ENCODE measurements around the gene CCDC102A. TPM values are rescaled to one million over a fixed set of nuclear protein-coding genes. Genes with fewer than 3 reads are reported as not detected.

Gene CCDC102A
- total RNA-seq, 1 donor from 2014 or later = 27.3 TPM

DNA sequence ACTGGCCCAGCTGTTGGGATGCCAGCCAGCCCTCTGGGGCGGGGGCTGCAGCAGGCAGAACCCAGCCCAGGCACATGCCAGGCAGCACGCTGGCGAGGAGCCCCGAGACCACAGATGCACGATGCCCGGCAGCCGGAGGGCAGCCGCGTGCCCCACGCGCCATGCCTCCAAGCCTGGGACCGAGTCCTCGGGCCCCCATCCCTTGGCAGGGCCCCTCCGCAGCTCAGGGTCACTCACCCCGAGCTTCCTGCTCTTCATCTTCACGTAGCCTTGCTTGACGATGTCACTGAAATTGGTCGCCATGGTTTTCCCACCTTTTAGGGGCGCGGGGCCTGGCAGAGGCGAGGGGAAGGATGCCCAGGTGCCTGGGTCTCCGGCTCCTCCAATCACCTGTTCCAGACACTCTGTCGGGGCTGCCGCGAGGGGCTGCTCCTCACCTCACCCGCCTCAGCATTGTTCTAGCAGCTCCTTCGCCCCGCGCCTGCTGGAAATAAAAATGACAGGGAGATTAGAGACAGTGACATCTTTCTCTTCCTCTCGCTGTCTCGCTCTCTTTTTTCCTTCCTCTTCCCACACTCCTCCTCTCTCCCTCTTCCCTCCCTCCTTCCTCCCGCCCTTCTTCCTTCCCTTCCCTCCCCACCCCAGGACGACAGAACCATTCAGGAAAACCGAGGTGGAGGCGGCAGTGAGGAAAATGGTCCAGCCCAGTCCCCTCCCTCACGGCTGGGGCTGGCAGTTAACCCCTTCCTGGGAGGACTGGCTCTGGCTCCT lies 57.0 kb downstream of the CCDC102A start:
- peak; percentile 48 for DNase-seq (ENCODE audit: low read depth)

DNA sequence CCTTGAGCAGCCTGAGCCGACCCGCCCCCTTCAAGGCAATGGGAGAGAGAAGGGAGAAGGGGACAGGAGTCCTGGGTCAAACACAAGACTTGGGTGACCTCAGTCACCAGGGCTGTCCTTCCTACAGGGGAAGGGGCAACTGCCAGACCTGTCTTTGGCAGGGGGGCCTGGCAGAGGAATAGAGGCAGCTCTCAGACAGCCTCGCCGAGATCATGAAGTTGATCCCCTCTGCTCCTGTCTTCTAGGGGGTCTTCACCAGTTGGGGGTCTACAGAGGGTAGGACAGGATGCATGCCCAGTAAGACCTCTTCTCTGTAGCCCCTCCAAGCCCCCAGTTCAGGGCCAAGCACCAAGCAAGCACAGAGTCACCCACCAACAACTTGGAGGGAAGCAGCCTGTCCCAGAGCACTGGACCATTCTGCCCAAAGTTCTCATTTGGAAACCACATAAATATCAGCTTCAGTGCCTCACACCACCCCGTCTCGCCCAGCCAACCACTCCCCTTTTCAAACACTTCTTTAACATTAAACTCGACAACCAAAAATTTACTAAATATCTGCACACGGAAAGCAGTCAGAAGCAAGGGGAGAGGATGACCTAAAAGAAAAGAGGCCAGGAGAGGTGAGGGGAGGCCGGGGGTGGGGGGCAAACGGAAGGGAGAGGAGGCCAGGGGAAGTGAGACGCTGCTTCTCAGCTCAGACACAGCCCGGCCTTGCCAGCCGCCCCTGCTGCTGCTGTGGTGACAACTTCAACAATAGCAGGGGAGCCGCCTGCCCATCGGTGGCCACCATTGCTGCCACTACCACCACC lies 57.8 kb downstream of the CCDC102A start:
- DNase-seq (ENCODE audit: low read depth) = no peak

DNA sequence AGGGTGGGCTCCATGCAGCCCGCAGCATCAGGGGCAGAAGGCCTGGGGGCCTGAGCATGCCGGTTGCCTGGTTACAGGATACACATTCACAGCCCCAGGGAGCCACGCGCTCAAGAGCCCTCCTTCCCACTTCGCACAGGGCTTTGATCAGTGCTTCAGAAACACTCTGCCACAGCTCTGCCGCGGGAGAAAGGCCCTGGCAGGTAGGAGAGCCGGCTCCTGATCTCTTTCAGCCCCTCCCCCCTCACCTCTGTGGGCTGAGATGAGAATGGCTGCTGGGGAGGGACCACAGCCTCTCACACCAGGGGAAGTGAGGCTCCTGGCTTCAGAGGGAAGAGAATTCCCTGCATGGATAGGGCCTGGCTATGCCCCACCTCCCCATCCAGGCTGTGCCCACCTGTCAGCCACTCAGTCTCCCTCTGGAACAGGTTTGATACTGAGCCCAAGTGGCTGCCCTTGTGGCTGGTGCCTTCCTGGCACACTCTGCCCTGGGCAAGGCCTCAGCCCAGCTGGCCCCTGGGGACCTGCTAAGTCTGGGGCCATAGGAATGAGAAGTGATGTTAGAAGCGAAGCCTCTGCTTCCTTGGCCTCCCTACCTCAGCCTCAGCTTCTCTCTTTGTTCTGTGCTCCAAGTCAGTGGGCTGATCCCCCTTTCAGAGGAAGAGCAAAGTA lies 58.7 kb downstream of the CCDC102A start:
- DNase-seq (ENCODE audit: low read depth) = no peak

DNA sequence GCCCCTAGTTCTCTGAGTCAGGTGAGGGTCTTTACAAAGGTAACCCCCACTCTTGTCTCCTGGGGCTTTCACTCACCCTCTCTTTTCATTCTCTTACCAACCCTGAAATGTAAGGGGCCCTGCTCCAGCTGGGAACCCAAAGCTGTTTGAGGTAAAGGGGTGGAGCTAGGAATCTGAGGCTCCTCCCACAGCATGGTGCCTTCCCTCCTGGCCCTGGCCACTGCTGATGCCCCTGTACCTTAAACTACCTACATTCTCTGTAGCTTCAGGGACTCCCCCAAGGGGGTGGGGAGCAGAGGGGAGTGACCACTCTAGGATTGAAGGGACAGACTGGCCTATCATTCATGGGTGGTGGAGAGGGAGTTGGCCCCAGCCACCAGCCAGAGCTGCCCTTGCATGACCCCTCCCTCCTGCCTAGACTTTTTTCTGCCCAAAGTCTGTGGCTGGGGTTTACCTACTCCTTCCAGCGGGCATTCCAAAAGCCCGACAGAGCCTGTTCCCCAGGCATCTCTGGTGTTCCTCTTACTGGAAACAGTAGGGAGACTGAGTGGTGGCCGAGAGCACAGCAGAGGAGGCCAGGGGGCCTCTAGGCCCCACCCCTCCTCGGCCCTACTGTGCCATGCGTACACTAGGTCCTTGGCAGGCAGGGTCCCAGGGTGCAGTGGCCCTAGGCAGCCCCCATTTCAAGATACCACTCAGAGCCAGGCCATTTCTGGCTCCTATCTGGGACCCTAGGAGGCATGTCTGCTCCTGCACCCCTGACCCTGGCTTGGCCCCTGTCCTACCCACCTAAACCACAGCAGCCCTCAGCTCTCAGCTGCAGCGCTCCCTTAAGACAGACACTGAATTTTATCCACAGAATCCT lies 59.6 kb downstream of the CCDC102A start:
- DNase-seq (ENCODE audit: low read depth) = no peak

DNA sequence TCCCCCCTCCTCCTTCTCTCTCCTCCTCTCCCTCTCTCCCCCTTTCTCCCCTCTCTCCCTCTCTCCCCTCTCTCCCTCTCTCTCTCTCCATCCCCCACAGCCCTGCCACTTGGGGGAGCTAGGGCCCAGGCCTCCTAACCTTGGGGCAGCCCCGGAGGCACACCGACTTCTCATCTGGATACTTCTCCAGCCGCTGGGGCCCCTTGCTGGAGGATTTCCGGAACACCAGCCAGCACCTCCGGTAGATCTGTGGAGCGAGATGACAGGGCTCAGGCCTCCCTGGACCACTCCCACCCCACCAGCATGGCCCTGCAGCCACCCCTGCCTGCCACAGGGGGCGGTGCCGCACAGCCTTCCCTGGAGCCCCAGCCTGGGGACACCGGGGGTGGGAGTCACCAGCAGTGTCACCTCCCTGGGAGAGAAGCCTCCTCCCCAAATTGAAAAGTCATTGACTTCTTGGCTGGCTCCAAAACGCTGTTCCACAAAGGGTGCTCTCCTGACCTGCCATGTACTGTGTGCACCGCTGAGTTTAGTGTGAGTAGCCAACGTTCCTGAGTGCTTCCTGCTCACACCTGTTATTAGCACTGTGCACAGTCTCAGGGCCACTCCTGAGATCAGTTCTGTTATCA lies 60.5 kb downstream of the CCDC102A start:
- no peak for DNase-seq (ENCODE audit: low read depth)

DNA sequence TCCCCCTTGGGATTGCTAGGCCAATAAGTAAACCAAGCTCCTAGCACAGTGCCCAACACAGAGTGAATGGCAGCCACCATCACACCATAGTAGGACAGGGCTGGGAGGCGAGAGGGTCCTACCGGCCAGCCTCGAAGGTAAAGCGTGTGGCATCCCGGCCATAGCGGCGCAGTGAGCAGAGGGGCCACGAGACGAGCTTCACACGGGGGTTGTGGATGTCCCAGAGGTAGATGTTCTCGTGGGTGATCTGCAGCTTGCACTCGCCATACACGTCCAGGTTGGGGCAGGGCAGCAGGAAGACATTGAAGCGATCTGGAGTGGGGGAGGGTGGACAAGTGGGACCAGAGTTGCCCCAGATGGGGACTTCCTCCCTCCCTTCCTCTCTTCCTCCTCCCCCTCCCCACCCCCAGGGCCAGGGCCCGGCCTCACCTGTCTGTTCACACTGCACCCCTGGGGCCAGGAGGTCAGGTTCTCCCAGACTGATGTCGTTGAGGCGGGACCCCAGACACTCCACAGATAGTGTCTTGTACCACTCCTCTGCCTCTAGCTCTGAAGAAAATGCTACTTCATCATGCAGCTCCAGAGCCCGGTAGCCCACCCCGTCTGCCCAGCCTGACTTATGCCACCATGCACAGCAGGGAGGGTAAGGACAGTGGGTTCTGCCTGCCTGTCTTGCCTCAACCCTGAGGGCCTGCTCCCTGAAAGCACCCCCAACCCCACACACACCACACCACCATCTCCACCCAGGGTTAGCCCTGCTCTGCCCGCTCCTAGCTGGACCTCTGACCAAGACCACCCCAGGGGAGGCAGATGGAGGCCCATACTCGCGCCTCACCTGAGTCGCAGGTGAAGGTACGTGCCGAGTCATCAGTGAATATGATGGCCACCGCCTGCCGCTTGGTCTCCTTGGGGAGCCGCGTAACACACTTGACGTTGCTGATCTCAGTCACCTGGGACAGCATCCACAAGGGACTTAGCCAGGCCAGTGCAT lies 61.4 kb downstream of the CCDC102A start:
- DNase-seq (ENCODE audit: low read depth) = no peak

DNA sequence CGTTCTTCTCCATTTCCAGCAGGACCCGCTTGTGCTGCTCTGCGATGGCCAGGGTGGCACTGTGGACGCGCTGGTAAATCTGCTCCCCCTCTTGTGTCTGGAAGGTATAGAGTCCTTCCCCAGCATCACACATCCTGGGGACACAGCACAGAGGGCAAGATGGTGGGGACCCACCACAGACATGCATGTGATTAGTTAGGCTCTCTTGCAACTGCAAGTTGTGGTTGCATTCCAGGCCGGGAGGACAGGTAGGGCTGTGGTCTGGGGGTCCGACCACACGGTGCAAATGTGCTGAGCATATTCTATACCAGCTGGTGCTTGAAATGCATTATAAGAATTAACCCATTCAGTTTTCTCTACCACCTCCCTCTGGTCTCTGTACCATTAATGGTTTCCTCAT lies 62.5 kb downstream of the CCDC102A start:
- no peak for DNase-seq (ENCODE audit: low read depth)

DNA sequence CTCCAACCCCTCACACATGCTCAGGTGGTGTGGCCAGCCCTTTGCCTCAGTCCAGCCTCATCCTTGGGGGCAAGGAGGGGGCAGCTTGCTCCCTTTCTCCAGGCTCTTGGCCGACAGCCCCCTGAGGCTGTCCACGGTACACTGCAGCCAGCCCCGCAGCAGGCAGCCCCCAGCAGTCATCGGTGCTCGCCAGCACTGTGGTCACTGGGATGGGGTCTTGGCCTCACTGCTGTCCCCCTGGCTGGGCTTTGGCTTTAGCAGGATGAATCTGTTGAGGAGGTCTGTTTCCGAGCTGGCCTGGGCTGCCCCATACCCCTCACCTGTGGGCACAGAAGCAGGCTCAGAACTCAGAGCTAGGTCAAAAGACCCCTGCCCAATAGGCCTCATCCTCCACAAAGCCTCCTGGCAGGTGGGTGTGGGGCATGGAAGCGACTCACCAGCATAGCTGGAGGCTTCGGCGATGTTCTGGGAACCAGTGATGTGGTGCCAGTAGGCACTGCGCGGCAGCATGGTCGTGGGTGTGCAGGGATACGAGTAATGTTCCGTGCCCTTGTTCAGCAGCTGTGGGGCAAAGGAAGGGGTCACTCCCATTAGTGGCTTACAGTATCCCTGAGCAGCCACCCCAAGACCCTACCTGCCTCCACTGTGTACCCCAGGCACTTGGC lies 63.1 kb downstream of the CCDC102A start:
- DNase-seq (ENCODE audit: low read depth) = no peak

DNA sequence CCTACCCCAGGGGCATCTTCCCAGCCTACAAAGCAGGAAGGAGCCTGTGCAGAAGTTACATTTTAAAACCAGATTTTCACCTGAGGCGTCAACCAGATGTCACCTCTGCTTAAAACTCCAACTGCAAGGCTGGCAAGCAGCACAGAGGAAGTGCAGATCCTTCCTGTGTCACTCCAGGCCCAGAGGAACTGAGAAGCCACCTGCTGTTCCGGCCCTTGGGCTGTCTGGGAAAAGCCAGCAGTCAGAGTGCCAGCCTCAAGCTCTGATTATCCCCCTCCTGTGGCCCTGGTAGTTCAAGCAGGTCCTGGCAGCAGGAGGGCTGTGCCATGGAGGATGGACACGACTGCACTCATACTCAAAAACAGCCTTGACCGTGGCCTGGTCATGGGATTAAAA lies 63.7 kb downstream of the CCDC102A start:
- DNase-seq (ENCODE audit: low read depth) = no peak

DNA sequence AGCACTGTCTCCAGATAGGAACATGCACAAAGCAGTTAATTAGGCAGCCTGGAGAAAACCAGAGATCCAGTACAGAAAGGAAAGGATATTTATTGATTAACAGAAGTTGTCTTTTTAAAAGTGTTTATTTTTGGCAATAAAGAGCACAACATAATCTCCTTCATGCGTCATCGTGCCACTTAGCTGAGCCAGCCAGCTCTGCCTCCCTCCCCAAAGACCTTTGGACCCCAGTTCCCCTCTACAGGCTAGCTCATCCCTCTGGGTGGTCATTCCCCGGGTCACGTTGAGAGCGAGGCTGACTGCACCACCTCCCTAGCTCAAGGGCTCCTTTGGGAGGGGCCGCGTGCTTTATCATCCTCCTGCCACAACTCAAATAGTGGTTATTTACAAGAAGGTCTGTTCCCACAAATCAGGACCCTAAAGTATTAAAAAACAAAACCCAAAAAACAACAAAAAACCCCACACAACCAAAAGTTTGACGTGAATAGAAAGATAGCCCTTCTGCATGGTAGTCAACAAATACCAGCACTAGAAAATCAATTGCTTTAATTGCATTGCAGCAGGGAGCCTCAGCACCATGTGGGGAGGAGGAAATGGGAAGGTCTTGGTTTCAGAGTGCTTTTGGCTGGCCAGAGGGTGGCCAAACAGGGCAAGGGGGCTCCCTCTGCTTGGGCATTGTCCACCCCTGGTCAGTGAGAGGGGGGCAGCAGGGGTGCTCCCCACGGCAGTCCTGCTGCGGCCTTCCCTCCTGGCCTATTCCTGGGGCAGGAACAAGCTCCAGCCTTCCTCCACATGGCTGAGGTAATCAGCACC lies 64.3 kb downstream of the CCDC102A start:
- DNase-seq (ENCODE audit: low read depth) = peak; percentile 66

DNA sequence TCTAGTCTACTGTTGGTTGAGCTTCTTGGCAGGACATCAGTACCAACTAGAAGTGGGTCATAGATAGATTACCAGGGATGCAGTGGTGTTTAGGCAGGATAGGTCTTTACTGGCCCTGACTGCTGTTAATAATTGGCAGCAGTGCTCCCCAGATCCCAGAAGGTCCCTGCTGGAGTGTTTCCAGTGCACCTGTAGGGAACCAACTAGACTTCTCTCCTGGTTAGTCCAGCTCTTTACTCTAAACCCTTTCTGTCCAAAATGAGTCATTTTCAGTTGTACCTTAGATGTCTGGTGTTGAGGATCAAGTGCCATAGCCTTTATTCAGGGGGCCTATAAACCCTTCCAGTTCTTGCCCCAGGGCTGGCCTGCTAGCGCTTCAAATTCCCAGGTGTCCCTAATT lies 65.2 kb downstream of the CCDC102A start:
- DNase-seq (ENCODE audit: low read depth) = peak; percentile 47

DNA sequence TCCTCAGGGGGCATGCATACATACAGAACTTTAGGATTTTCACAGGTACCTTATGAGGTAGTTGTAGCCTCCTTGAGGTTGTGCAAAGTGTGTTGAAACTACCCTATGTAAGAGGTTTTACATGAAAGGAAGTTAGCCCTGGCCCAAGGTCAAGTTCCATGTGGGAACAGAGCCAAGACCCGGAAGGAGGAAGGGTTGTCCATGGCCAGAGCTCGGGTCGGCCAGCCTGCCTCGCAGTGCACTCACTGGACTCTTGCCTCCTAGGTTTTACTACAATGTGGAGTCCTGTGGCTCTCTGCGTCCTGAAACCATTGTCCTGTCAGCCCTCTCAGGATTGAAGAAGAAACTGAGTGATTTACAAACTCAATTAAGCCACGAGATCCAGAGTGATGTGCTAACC lies 65.7 kb downstream of the CCDC102A start:
- peak; percentile 67 for DNase-seq (ENCODE audit: low read depth)

DNA sequence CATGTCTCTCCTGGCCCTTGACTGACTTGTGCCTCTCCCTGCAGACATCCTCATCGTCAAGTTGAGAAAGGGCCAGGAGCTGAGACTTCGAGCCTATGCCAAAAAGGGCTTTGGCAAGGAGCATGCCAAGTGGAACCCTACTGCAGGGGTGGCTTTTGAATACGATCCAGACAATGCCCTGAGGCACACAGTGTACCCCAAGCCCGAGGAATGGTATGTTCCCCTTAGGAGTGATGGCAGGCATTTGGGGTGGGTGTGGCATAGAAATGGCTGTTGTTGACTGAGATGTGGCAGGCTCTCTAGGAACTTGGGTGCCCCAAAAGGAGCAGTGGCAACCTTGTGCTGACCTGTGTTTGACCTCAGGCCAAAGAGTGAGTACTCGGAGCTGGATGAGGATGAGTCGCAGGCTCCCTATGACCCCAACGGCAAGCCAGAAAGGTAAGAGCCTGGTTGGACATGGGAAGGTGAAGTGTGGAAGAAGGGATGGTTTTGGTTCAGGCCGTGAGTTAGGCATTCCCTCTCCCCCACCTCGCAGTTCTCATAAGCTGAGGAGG lies 66.4 kb downstream of the CCDC102A start:
- no peak for DNase-seq (ENCODE audit: low read depth)

DNA sequence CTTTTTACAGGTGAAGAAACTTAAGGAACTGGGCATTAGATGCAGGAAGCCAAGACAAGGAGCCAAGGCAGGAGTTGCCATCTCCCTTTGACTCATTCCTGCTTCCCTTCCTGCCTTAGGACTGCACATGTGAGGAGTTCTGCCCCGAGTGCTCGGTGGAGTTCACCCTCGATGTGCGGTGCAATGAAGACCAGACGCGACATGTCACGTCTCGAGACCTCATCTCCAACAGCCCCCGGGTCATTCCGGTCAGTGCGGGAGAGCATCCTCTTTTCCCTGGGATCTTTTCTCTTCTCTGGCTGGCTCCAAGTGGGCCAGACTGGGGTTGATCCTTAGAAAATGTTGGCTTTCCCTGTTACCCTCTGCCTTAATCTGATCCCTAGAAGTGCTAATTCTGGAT lies 67.3 kb downstream of the CCDC102A start:
- DNase-seq (ENCODE audit: low read depth) = no peak

DNA sequence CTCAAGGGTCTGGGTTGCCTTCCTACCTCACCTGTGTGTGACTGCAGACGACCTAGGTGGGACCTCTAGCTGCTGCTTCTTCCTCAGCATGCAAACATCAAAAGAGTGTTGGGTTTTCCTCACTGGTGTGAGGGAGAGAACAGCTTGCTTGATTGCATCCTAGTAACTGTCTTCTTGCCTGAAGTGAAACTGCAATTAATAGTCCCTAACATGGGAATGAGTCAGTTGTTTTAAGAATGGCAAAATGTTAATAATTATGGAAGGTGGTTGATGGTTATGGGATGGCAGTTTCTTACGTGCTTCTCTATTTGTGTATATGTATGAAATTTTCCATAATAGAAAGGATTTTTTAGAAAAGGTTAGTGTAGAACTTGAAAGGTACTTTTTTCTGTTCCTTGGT lies 68.0 kb downstream of the CCDC102A start:
- DNase-seq (ENCODE audit: low read depth) = peak; percentile 76

DNA sequence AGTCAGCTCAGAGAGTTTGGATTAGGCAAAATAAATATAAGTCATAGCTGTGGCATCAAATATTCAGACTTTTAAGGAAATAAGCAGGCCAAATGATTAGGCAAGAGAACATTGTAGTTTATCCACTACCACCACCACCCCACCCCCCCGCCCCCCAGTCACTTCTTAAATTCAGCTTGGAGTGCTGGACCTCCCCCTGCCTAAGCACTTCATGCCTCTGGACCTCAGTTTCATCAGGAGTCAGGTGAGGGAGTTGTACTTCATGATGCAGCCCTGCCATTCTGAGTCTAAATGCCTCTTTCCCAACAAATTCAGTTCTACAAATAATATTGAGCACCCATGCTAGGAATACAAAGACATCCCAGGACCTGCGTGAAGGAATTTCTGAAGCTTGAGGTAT lies 71.8 kb downstream of the CCDC102A start:
- DNase-seq (ENCODE audit: low read depth) = no peak

DNA sequence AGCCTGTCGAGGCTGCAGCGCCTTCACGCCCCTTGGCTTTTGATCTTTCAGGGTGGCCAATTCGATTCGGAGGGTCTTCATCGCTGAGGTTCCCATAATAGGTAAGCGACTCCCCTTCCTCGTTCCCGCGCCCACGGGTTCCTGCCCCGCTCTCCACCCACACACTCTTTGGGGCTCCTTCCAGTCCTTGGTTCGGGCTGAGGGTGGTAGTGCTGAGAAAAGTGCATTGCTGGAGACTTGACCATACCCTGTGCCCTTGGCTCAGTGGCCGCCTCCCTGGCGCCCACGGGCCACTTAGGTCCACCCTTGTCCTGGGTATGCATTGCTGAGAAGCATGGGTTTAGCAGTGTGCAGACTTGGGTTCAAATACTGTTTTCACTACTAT lies 73.4 kb downstream of the CCDC102A start:
- DNase-seq (ENCODE audit: low read depth) = no peak

Data from renal cortical epithelial cell (primary cell).